SK-N-SH treated with all-trans-retinoic acid at 6 μM for 48 hours (cell line): ENCODE data around the gene SYNE1.

Experiments
- ATAC-seq: fragments of 200-7000 bp; cut with Tn5 transposase; 3 replicates; pipeline ENCODE4 v1.9.1; 2020; ENCODE audit warnings: mild to moderate bottlenecking, moderate library complexity
- ARNTL ChIP-seq: fragments of 450-650 bp; formaldehyde crosslinking; IDR thresholded peaks from 2 replicates; pipeline ENCODE4 v1.5.0; 2020; ENCODE audit warnings: low read depth, mild to moderate bottlenecking, moderate library complexity, borderline replicate concordance
- BACH2 ChIP-seq: fragments of 250-450 bp; sonication (Bioruptor Pico); IDR thresholded peaks from 2 replicates; pipeline ENCODE4 v1.9.0; 2021; ENCODE audit warnings: mild to moderate bottlenecking, borderline replicate concordance
- ESRRG ChIP-seq: fragments of 250-450 bp; sonication (Bioruptor Pico); IDR thresholded peaks from 2 replicates; pipeline ENCODE4 v1.6.1; 2021; ENCODE audit warnings: mild to moderate bottlenecking
- GLIS3 ChIP-seq: fragments of 250-450 bp; sonication (Bioruptor Pico); IDR thresholded peaks from 2 replicates; pipeline ENCODE4 v1.5.0; 2020; ENCODE audit warnings: mild to moderate bottlenecking, moderate library complexity
- ISL1 ChIP-seq: fragments of 250-450 bp; sonication (Bioruptor Pico); IDR thresholded peaks from 2 replicates; pipeline ENCODE4 v2.1.2; 2022; ENCODE audit warnings: mild to moderate bottlenecking, moderate library complexity
- OSR1 ChIP-seq: fragments of 250-450 bp; sonication (Bioruptor Pico); IDR thresholded peaks from 2 replicates; pipeline ENCODE4 v1.8.0; 2022; ENCODE audit warnings: moderate library complexity, mild to moderate bottlenecking, inconsistent platforms
- PPARA ChIP-seq: fragments of 250-450 bp; sonication (Bioruptor Pico); IDR thresholded peaks from 2 replicates; pipeline ENCODE4 v1.5.0; 2020; ENCODE audit warnings: mild to moderate bottlenecking, borderline replicate concordance
- RARB ChIP-seq: fragments of 250-450 bp; sonication (Bioruptor Pico); IDR thresholded peaks from 2 replicates; pipeline ENCODE4 v1.8.0; 2021; ENCODE audit warnings: mild to moderate bottlenecking, moderate library complexity
- SNAI2 ChIP-seq: fragments of 250-450 bp; sonication (Bioruptor Pico); IDR thresholded peaks from 2 replicates; pipeline ENCODE4 v1.5.0; 2020; ENCODE audit warnings: mild to moderate bottlenecking, moderate library complexity
- TCF4 ChIP-seq: fragments of 250-450 bp; sonication (Bioruptor Pico); IDR thresholded peaks from 2 replicates; pipeline ENCODE4 v1.8.0; 2021; ENCODE audit warnings: mild to moderate bottlenecking, moderate library complexity, borderline replicate concordance
- TOX ChIP-seq: fragments of 250-450 bp; sonication (Bioruptor Pico); IDR thresholded peaks from 2 replicates; pipeline ENCODE4 v1.8.0; 2021; ENCODE audit warnings: mild to moderate bottlenecking, moderate library complexity, borderline replicate concordance
- TSHZ2 ChIP-seq: fragments of 250-450 bp; sonication (Bioruptor Pico); IDR thresholded peaks from 2 replicates; pipeline ENCODE4 v1.5.0; 2020; ENCODE audit warnings: mild to moderate bottlenecking, moderate library complexity
- ZC3H10 ChIP-seq: fragments of 250-450 bp; sonication (Bioruptor Pico); IDR thresholded peaks from 2 replicates; pipeline ENCODE4 v1.5.1; 2021; ENCODE audit warnings: mild to moderate bottlenecking, moderate library complexity
- ZFP3 ChIP-seq: fragments of 250-450 bp; sonication (Bioruptor Pico); IDR thresholded peaks from 2 replicates; pipeline ENCODE4 v1.5.0; 2020; ENCODE audit warnings: mild to moderate bottlenecking, moderate library complexity
- ZFP30 ChIP-seq: fragments of 450-650 bp; formaldehyde crosslinking; IDR thresholded peaks from 2 replicates; pipeline ENCODE4 v1.5.0; 2022; ENCODE audit warnings: mild to moderate bottlenecking, moderate library complexity
- ZNF565 ChIP-seq: fragments of 450-650 bp; formaldehyde crosslinking; conservative IDR thresholded peaks from 2 replicates; pipeline ENCODE4 v1.5.0; 2020; ENCODE audit warnings: low read depth, mild to moderate bottlenecking, moderate library complexity
- ZNF70 ChIP-seq: fragments of 450-650 bp; formaldehyde crosslinking; IDR thresholded peaks from 2 replicates; pipeline ENCODE4 v1.5.0; 2020; ENCODE audit warnings: mild to moderate bottlenecking, moderate library complexity
- ZNF8 ChIP-seq: fragments of 450-650 bp; formaldehyde crosslinking; IDR thresholded peaks from 2 replicates; pipeline ENCODE4 v1.5.0; 2020; ENCODE audit warnings: mild to moderate bottlenecking, moderate library complexity
- TF ChIP-seq, protein P1 (sequence below): fragments of 250-450 bp; sonication (Bioruptor Pico); IDR thresholded peaks from 2 replicates; pipeline ENCODE4 v1.5.1; 2021; ENCODE audit warnings: mild to moderate bottlenecking, moderate library complexity
- TF ChIP-seq, protein P2 (sequence below): fragments of 250-450 bp; sonication (Bioruptor Pico); IDR thresholded peaks from 2 replicates; pipeline ENCODE4 v1.5.1; 2020; ENCODE audit warnings: low read depth, mild to moderate bottlenecking, moderate library complexity
- TF ChIP-seq, protein P3 (sequence below): fragments of 250-450 bp; sonication (Bioruptor Pico); IDR thresholded peaks from 2 replicates; pipeline ENCODE4 v1.8.0; 2021; ENCODE audit warnings: low read depth, mild to moderate bottlenecking, moderate library complexity, borderline replicate concordance

The SYNE1 gene

DNA sequence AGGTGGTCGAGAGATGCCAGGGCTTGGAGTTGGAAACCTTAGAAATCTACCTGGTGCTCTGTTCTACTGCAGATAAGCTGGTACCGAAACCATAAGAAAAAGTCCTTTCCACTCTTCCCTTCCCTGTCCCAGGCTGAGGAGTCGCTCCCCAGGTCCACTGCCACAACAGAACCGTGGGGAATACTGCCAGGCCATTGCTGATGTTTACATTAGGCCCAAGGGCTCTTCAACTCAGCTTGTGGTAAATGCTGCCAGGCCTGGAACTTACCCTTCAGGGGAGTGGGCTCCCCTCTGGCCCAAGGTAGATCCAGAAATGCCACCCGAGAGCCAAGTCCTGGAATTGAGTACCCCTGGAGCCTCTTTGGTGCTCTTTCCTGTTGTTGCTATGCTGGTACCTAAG is 441.3 kb downstream of the SYNE1 start:
- no peak for ATAC-seq
- TF ChIP-seq, protein P1, sequence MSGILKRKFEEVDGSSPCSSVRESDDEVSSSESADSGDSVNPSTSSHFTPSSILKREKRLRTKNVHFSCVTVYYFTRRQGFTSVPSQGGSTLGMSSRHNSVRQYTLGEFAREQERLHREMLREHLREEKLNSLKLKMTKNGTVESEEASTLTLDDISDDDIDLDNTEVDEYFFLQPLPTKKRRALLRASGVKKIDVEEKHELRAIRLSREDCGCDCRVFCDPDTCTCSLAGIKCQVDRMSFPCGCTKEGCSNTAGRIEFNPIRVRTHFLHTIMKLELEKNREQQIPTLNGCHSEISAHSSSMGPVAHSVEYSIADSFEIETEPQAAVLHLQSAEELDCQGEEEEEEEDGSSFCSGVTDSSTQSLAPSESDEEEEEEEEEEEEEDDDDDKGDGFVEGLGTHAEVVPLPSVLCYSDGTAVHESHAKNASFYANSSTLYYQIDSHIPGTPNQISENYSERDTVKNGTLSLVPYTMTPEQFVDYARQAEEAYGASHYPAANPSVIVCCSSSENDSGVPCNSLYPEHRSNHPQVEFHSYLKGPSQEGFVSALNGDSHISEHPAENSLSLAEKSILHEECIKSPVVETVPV: no peak
- TF ChIP-seq, protein P2, sequence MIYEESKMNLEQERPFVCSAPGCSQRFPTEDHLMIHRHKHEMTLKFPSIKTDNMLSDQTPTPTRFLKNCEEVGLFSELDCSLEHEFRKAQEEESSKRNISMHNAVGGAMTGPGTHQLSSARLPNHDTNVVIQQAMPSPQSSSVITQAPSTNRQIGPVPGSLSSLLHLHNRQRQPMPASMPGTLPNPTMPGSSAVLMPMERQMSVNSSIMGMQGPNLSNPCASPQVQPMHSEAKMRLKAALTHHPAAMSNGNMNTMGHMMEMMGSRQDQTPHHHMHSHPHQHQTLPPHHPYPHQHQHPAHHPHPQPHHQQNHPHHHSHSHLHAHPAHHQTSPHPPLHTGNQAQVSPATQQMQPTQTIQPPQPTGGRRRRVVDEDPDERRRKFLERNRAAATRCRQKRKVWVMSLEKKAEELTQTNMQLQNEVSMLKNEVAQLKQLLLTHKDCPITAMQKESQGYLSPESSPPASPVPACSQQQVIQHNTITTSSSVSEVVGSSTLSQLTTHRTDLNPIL (CRISPR knock-in tag): no peak
- TF ChIP-seq TSHZ2 (no peak), ZNF8 (CRISPR knock-in tag) (no peak), OSR1 (CRISPR knock-in tag) (no peak), ZFP30 (no peak), TOX (CRISPR knock-in tag) (no peak), PPARA (CRISPR knock-in tag) (no peak), ISL1 (CRISPR knock-in tag) (no peak)
- TF ChIP-seq, all 23 proteins: peak for 0

- TF ChIP-seq TOX (CRISPR knock-in tag): no peak
- no peak for TF ChIP-seq PPARA (CRISPR knock-in tag)
- no peak for TF ChIP-seq ZC3H10 (CRISPR knock-in tag)
- TF ChIP-seq OSR1 (CRISPR knock-in tag): no peak
- TF ChIP-seq RARB (CRISPR knock-in tag): no peak
- TF ChIP-seq, protein P1: no peak
- no peak for TF ChIP-seq ESRRG (CRISPR knock-in tag)
- TF ChIP-seq TCF4 (CRISPR knock-in tag): no peak
- no peak for TF ChIP-seq ARNTL (CRISPR knock-in tag)
- ATAC-seq: no peak
These were observed 447.4 kb downstream of the SYNE1 start for GRCh38 chr6:152189736-152190135.

GRCh38 chr6:152188011-152188410 is 449.2 kb downstream of the SYNE1 start:
- TF ChIP-seq ZFP30 (no peak), TOX (CRISPR knock-in tag) (no peak), ZNF70 (CRISPR knock-in tag) (no peak), BACH2 (CRISPR knock-in tag) (no peak), ZFP3 (CRISPR knock-in tag) (no peak), OSR1 (CRISPR knock-in tag) (no peak), TCF4 (CRISPR knock-in tag) (no peak), ZNF565 (no peak), RARB (CRISPR knock-in tag) (no peak), ARNTL (CRISPR knock-in tag) (no peak), ESRRG (CRISPR knock-in tag) (no peak), TSHZ2 (no peak), ISL1 (CRISPR knock-in tag) (no peak), ZC3H10 (CRISPR knock-in tag) (no peak), GLIS3 (CRISPR knock-in tag) (no peak), SNAI2 (no peak), PPARA (CRISPR knock-in tag) (no peak)
- TF ChIP-seq, protein P2 (CRISPR knock-in tag): no peak
- TF ChIP-seq, protein P1: no peak
- TF ChIP-seq, protein P3, sequence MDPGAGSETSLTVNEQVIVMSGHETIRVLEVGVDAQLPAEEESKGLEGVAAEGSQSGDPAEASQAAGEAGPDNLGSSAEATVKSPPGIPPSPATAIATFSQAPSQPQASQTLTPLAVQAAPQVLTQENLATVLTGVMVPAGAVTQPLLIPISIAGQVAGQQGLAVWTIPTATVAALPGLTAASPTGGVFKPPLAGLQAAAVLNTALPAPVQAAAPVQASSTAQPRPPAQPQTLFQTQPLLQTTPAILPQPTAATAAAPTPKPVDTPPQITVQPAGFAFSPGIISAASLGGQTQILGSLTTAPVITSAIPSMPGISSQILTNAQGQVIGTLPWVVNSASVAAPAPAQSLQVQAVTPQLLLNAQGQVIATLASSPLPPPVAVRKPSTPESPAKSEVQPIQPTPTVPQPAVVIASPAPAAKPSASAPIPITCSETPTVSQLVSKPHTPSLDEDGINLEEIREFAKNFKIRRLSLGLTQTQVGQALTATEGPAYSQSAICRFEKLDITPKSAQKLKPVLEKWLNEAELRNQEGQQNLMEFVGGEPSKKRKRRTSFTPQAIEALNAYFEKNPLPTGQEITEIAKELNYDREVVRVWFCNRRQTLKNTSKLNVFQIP (CRISPR knock-in tag): no peak

More at GRCh38 chr6:152188011-152188410, 449.2 kb downstream of the SYNE1 start:
- ATAC-seq: peak; percentile 85
